ENCODE measurements around the gene ZNF273. TPM values are rescaled to one million over a fixed set of nuclear protein-coding genes. Genes with fewer than 3 reads are reported as not detected.

ZNF273 gene
- total RNA-seq, 4 donors from 2014 or later = 2.7 to 8.3 (median 3.4) TPM

DNA sequence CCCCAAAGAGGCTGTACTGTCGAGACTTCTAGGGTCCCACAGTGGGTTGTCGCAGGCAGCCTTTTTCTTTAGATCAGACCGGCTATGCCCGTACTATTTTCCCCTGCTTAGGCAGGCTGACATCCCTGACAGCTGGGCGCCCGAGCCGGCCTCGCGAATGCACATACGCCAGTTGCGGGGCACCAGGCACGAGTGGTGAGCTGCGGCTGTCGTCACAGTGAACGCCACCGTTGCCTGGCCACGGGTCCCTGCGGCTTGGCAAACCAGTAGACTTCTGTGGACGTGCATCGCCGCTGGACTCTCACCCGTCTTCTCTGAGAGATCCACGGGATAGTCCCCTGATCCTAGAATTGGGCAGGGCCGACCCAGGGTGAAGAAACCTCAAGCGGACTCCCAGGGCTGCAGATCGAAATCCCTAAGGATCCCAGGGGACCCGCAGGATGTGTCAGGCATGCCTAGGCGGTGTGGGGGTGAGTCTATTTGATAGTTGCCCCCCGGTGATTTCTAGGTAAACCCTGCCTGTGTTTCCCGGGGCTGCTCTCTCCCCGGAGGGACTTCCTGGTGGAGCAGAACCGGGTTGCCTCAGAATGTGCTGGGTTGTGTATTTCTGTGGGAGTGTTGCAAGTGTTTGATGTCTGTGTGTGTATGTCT lies 33.0 kb upstream of the ZNF273 start:
- Histone ChIP-seq H3K36me3 (no peaks in the 10 kb centered on the region), H3K27me3 (peaks cover 0 to 17% (median 0%) of the 10 kb centered on the region in 4 donors), H3K27ac (replicated peaks in 1 of 4) (no peak overlapping the region), H3K4me1 (no peaks in the 10 kb centered on the region), H3K4me3 (no peak overlapping the region), H3K9me3 (no peaks in the 10 kb centered on the region)
- DNase-seq (ENCODE audit: extremely low spot score) = peak; percentile 89
- 90% methylated on average over 31 of the region's 32 CpGs for WGBS
- no peak for TF ChIP-seq EP300 (IDR thresholded peaks at IDR 0.05)
- TF ChIP-seq, protein P1, sequence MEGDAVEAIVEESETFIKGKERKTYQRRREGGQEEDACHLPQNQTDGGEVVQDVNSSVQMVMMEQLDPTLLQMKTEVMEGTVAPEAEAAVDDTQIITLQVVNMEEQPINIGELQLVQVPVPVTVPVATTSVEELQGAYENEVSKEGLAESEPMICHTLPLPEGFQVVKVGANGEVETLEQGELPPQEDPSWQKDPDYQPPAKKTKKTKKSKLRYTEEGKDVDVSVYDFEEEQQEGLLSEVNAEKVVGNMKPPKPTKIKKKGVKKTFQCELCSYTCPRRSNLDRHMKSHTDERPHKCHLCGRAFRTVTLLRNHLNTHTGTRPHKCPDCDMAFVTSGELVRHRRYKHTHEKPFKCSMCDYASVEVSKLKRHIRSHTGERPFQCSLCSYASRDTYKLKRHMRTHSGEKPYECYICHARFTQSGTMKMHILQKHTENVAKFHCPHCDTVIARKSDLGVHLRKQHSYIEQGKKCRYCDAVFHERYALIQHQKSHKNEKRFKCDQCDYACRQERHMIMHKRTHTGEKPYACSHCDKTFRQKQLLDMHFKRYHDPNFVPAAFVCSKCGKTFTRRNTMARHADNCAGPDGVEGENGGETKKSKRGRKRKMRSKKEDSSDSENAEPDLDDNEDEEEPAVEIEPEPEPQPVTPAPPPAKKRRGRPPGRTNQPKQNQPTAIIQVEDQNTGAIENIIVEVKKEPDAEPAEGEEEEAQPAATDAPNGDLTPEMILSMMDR (IDR thresholded peaks at IDR 0.05) = no peak
- no peak for TF ChIP-seq POLR2AphosphoS5 (IDR thresholded peaks at IDR 0.05)
- no peak for TF ChIP-seq POLR2A (IDR thresholded peaks at IDR 0.05; ENCODE audit: low read depth)
- intact Hi-C loops (cut with DNase I) = no loop called here

- H3K4me3 ChIP-seq = no peak overlapping the region
- no peaks in the 10 kb centered on the region for H3K9me3 ChIP-seq
- no peaks in the 10 kb centered on the region for H3K36me3 ChIP-seq
- TF ChIP-seq POLR2AphosphoS5 (IDR thresholded peaks at IDR 0.05) = no peak
- TF ChIP-seq EP300 (IDR thresholded peaks at IDR 0.05) = no peak
- TF ChIP-seq, protein P1 (IDR thresholded peaks at IDR 0.05) = no peak
- TF ChIP-seq POLR2A (IDR thresholded peaks at IDR 0.05; ENCODE audit: low read depth) = no peak
- H3K27ac ChIP-seq (replicated peaks in 1 of 4) = no peak overlapping the region
- intact Hi-C loops (cut with DNase I) = no loop called here
- 95% methylated on average over 13 of the region's 13 CpGs for WGBS
- H3K4me1 ChIP-seq = no peaks in the 10 kb centered on the region
- H3K27me3 ChIP-seq = peaks cover 0 to 18% (median 0%) of the 10 kb centered on the region in 4 donors
- DNase-seq (ENCODE audit: extremely low spot score) = peak; percentile 74
These were observed 32.4 kb upstream of the ZNF273 start for GRCh38 chr7:64870656-64871055.

GRCh38 chr7:64871761-64872160 lies 31.3 kb upstream of the ZNF273 start:
- Histone ChIP-seq H3K27ac (replicated peaks in 1 of 4) (no peak overlapping the region), H3K4me3 (no peak overlapping the region), H3K27me3 (peaks cover 0 to 18% (median 0%) of the 10 kb centered on the region in 4 donors), H3K36me3 (no peaks in the 10 kb centered on the region), H3K4me1 (peaks cover 0 to under 1% (median 0%) of the 10 kb centered on the region in 4 donors), H3K9me3 (no peaks in the 10 kb centered on the region)
- TF ChIP-seq, protein P1 (IDR thresholded peaks at IDR 0.05) = no peak
- TF ChIP-seq EP300 (IDR thresholded peaks at IDR 0.05) (no peak), POLR2AphosphoS5 (IDR thresholded peaks at IDR 0.05) (no peak), POLR2A (IDR thresholded peaks at IDR 0.05; ENCODE audit: low read depth) (no peak)
- DNase-seq (ENCODE audit: extremely low spot score) = peak; percentile 86
- WGBS = 83% methylated on average over 5 of the region's 8 CpGs
- intact Hi-C loops (cut with DNase I) = no loop called here

- intact Hi-C loops (cut with DNase I) = no loop called here
- no peaks in the 10 kb centered on the region for H3K9me3 ChIP-seq
- no peak overlapping the region for H3K4me3 ChIP-seq
- peaks cover 0 to 18% (median 0%) of the 10 kb centered on the region in 4 donors for H3K27me3 ChIP-seq
- WGBS = 94% methylated on average over 30 of the region's 36 CpGs
- no peak overlapping the region for H3K27ac ChIP-seq (replicated peaks in 1 of 4)
- H3K4me1 ChIP-seq = peaks cover 0 to 8% (median 6%) of the 10 kb centered on the region in 4 donors
- peak; percentile 88 for DNase-seq (ENCODE audit: extremely low spot score)
- TF ChIP-seq POLR2A (IDR thresholded peaks at IDR 0.05; ENCODE audit: low read depth) = no peak
- no peak for TF ChIP-seq POLR2AphosphoS5 (IDR thresholded peaks at IDR 0.05)
- no peak for TF ChIP-seq EP300 (IDR thresholded peaks at IDR 0.05)
- TF ChIP-seq, protein P1 (IDR thresholded peaks at IDR 0.05) = no peak
- H3K36me3 ChIP-seq = no peaks in the 10 kb centered on the region
These were observed 30.5 kb upstream of the ZNF273 start for GRCh38 chr7:64872351-64873154.
